ENCODE results near the gene MAZ. TPM values are rescaled to one million over a fixed set of nuclear protein-coding genes. Genes with fewer than 3 reads are reported as not detected.
"Not testable (repeated sequence)": the region's sequence is repeated elsewhere in the genome, so short reads cannot be mapped to it uniquely, and the experiment has no call there.

MAZ gene
- total RNA-seq, 1 donor from 2014 or later = 357 TPM

DNA sequence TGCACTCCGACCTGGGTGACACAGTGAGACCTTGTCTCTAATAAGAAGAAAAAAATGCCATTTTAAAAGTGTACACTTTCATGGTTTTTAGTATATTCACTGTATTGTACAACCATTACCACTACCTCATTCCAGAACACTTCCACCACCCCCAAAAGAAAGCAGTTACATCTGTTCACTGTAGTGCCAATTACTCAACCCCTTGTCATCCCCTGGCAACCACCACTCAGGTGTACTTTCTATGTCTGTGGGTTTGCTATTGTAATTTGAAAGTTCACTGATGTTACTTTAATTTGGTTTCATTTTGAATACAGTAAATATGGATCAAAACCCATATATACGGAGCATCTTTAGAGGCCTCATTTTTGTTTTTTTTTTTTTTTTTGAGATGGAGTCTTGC is 22.2 kb upstream of the MAZ start:
- intact Hi-C loops (cut with micrococcal nuclease) = loop anchor here (1.0 kb wide), 2 partner anchors 38 to 82 kb away; no protein-coding TSS in a partner anchor

GRCh38 chr16:29784901-29785500 is 21.3 kb upstream of the MAZ start:
- intact Hi-C loops (cut with micrococcal nuclease) = loop anchor here (1.0 kb wide), 3 partner anchors 39 to 83 kb away; no protein-coding TSS in a partner anchor

DNA sequence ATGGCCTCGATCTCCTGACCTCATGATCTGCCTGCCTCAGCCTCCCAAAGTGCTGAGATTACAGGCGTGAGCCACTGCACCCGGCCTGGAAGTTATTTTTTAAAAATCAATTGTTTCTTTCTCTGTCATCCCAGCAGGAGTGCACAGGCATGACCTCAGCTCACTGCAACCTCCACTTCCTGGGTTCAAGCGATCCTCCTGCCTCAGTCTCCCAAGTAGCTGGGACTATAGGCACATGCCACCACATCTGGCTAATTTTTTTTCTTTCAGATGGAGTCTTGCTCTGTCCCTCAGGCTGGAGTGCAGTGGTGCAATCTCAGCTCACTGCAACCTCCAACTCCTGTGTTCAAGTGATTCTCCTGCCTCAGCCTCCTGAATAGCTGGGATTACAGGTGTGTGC is 19.2 kb upstream of the MAZ start:
- intact Hi-C loops (cut with micrococcal nuclease) = not testable (repeated sequence)

DNA sequence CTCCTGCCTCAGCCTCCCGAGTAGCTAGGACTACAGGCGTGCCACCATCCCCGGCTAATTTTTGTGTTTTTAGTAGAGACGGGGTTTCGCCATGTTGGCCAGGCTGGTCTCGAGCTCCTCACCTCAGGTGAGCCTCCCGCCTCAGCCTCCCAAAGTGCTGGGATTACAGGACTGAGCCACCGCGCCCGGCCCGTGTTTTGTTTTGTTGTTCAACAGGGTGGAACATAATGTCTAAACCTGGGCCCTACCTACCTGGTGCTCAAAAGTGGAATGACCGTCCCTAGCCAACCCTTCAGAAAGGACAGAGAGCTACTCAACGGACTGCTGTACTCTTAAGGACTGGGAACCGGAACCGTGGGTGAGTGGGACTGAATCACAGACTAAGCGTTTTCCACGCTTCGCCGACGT is 16.6 kb upstream of the MAZ start:
- intact Hi-C loops (cut with micrococcal nuclease) = loop anchor here (1.0 kb wide), 7 partner anchors 16 to 207 kb away; partner anchors contain the start of genes CDIPT, INO80E, PAGR1 and TAOK2

DNA sequence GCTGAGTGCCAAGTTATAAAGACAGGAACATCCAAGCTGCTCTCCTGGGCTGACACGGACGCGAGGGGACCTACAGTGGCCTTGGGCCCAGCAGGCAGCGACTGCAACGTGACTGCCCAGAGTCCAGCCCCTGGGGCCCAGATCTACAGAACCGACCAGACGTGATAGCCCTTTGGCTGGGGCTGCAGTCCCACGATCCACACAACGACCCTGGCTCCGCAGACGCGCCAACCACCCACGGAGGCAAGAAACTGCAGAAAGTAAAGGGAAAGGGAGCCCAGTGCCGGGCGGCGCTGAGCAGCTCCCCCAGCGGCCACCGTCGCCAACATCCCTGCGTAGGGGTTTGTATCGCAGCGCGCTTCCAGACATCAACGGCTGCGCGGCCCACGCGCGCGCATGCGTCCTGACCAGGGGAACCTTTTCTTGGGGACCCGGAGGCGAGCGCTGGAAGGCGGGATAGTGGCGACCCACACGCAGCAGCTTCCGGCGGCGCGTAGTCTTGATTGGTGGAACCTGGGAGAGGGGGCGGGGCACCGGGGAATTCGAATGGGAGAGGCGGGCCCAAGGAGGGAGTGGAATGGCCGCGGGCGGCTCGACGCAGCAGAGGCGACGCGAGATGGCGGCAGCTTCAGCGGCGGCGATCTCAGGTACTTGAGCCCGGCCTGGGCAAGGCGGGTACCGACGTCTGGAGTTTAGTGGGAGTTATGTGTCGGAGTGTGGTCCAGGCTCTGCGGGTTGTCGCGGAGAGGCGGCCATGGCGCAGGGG is 16.0 kb upstream of the MAZ start, which contains the start of gene KIF22:
KIF22 (plus strand) TSS at position 569 of the 766 bp plus-strand sequence; CDS start at position 578, 9 bp downstream.
- intact Hi-C loops (cut with micrococcal nuclease) = loop anchor here (1.0 kb wide), 7 partner anchors 15 to 206 kb away; partner anchors contain the start of genes CDIPT, INO80E, PAGR1 and TAOK2

- intact Hi-C loops (cut with micrococcal nuclease) = loop anchor here (1.0 kb wide), 8 partner anchors 14 to 205 kb away; partner anchors contain the start of genes CDIPT, INO80E, PAGR1 and TAOK2
These were observed 15.1 kb upstream of the MAZ start for GRCh38 chr16:29790949-29791844.

- intact Hi-C loops (cut with micrococcal nuclease) = loop anchor here (1.0 kb wide), 1 partner anchor 56 kb away; no protein-coding TSS in a partner anchor
These were observed 14.2 kb upstream of the MAZ start for GRCh38 chr16:29791845-29792807.

GRCh38 chr16:29793153-29793552 is 13.2 kb upstream of the MAZ start:
- intact Hi-C loops (cut with micrococcal nuclease) = not testable (repeated sequence)

GRCh38 chr16:29794231-29794710 is 12.1 kb upstream of the MAZ start:
- intact Hi-C loops (cut with micrococcal nuclease) = no loop called here

- intact Hi-C loops (cut with micrococcal nuclease) = no loop called here
These were observed 3.9 kb upstream of the MAZ start for GRCh38 chr16:29802416-29802935.

GRCh38 chr16:29804020-29804419 is 2.3 kb upstream of the MAZ start:
- intact Hi-C loops (cut with micrococcal nuclease) = loop anchor here (2.0 kb wide), 1 partner anchor 17 kb away; the partner anchor contains the start of gene MVP

DNA sequence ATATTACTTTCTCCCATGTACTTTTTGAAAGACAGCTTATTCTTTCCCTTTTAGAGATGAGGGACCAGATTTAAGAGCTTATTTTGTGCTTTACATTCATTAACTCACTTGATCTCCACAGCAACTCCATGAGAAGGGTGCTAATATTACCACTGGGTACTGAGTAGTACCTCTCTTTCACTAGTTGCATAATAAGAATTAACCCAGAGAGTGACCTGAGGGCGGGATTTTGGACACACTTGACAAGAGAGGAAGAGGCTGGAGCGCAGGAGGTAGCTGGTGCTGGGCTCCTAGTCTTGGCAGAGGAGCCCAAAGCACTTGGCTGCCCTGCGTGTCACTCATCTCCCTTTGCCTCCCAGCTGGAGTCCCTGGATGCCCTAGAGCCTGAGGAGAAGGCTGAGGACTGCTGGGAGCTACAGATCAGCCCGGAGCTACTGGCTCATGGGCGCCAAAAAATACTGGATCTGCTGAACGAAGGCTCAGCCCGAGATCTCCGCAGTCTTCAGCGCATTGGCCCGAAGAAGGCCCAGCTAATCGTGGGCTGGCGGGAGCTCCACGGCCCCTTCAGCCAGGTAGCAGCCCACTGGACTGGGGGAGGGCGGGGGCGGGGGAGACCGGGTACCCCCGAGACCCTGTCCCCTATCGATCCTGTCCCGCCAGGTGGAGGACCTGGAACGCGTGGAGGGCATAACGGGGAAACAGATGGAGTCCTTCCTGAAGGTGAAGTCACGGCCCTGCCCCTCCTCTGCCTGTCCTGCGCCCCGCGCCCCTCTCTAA is 1.7 kb upstream of the MAZ start:
- intact Hi-C loops (cut with micrococcal nuclease) = loop anchor here (1.0 to 5.0 kb wide), 11 partner anchors 12 to 982 kb away; partner anchors contain the start of genes ATXN2L, CDIPT, INO80E and KIF22

DNA sequence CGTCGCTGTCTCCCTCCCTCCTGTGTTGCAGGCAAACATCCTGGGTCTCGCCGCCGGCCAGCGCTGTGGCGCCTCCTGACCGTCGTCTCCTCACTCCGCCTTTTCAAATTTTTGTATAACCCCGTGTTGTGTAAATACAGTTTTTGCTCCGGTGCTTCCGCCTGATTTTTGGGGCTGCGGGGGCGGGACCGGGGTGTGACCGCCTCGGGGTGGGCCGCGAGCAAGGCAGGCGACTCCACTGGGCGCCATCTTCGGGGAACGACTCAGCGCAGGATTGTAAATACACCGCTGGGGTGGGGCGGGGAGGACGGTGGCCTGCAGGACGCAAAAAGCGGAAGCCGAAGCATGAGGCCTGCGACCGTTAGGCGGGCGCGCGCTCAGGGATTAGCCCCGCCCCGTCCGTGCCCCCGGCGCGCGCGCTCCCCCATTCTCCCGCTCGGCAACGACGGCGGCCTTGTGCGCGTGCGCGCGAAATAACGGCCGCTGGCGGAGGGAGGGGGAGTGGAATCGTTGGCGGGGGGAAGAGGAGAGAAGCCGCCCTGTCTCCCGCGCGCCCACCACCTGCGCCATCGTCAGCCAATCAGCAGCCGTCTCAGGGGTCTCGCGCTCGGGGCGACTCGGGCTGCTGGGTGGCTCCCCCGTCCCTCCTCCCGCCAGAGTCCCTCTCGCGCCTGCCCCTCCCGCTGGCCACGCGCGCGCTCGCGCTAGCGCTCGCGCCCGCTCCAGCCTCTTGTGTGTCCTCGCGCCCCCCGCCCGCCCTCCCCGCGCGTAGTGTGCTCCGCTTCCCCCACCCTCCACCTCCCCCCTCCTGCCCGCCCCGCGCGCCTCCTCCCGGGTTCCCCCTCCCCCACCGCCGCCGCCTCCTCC is 864 bp upstream of the MAZ start:
- intact Hi-C loops (cut with micrococcal nuclease) = loop anchor here (1.0 to 5.0 kb wide), 11 partner anchors 11 to 983 kb away; partner anchors contain the start of genes ATXN2L, CDIPT, INO80E and KIF22

GRCh38 chr16:29806641-29807425 is 504 bp downstream of the MAZ start:
- intact Hi-C loops (cut with micrococcal nuclease) = loop anchor here (1.0 to 5.0 kb wide), 3 partner anchors 41 to 985 kb away; partner anchors contain the start of genes ATXN2L and SRCAP

DNA sequence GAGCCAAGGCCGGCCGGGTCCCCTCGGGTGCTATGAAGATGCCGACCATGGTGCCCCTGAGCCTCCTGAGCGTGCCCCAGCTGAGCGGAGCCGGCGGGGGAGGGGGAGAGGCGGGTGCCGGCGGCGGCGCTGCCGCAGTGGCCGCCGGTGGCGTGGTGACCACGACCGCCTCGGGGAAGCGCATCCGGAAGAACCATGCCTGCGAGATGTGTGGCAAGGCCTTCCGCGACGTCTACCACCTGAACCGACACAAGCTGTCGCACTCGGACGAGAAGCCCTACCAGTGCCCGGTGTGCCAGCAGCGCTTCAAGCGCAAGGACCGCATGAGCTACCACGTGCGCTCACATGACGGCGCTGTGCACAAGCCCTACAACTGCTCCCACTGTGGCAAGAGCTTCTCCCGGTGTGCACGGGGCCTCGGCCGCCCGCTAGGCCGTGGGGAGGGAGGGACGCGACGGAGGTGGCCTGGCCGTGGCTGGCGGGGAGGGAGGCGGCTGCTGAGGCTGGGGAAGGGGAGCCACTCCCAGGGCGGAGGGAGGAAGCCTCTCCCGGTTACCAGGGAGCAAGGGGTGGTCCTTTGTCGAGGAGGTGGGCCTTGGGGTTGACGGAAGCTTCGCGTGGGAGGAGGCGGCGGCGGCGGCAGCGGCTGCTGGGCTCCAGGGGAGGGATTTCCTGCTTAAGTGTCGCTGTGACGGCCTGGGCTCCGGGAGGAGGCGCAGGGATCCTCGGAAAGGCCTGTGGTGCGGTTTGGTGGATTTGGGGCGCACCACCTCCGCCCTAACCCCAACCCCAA is 1.3 kb downstream of the MAZ start:
- intact Hi-C loops (cut with micrococcal nuclease) = loop anchor here (1.0 to 5.0 kb wide), 3 partner anchors 41 to 985 kb away; partner anchors contain the start of genes ATXN2L and SRCAP
